NCI-H1694 (cell line): Measurements from ENCODE around the gene KIAA1958.
"Not testable (repeated sequence)": the region's sequence is repeated elsewhere in the genome, so short reads cannot be mapped to it uniquely, and the experiment has no call there.

Source experiments
- DNase-seq: peaks from one replicate; lab custom pipeline; 2025; lab: John Stamatoyannopoulos, UW

KIAA1958 gene

GRCh38 chr9:112664531-112664930, 177.9 kb downstream of the KIAA1958 start:
- DNase-seq = no peak

DNA sequence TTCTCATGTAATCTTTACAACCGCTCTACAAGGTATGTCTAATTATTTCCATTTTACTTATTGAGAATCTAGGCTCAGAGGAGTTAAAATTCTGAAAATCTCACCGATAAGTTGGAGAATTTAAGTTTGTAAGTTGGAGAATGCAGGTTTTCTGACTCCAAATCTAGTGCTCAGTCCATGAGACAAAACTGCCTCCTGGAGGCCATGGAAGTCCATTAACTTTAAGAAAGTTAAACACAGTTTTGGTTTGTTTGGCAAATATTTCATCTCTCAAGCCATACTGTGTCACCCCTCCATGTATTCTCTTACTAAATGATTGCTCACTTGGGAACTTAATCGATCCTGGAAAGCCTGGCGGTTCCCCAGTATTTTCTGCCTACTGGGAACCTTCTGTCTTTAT, 178.7 kb downstream of the KIAA1958 start:
- no peak for DNase-seq

- no peak for DNase-seq
These were observed 182.7 kb downstream of the KIAA1958 start for GRCh38 chr9:112669326-112669725.

DNA sequence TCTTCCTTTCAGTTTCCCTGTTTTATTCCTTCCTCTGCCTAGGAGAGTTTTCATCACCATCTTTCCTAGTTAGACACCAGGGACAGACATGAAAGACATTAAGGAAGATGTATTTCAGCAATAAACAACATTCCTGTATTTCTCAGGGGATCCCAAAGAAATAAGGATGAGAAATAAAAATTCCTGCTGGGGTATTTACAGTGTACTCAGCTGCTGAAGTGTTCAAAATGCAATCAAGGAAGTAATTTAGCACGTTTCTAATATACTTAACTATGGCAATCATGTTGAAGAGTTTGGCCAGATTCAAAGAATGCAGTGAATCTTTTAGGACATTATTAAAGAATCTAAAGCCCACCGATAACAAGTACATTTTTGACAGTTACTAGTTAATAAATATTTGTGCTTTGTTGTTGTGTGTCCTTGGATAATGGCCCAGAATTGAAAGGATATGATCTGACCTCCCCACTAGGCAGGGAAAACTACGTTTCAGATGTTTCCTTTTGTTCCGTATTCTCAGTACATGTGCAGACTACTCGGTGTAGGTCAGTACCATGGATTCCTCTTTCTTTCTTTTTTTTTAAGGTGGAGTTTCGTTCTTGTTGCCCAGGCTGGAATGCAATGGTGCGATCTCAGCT, 184.5 kb downstream of the KIAA1958 start:
- no peak for DNase-seq

- DNase-seq = not testable (repeated sequence)
These were observed 186.6 kb downstream of the KIAA1958 start for GRCh38 chr9:112673221-112673620.

DNA sequence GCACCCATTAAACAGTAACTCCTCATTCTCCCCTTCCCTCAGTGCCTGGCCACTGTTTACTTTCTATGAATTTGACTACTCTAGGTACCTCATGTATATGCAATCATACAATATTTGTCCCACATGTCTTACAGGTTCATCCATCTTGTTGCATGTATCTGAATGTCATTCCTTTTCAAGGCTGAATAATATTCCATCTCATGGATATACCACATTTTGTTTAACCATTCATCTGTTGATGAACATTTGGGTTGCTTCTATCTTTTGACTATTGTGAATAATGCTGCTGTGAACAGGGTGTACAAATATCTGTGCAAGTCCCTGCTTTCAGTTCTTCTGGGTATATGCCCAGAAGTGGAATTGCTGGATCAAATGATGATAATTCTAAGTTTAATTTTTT, 190.4 kb downstream of the KIAA1958 start:
- DNase-seq = no peak

DNA sequence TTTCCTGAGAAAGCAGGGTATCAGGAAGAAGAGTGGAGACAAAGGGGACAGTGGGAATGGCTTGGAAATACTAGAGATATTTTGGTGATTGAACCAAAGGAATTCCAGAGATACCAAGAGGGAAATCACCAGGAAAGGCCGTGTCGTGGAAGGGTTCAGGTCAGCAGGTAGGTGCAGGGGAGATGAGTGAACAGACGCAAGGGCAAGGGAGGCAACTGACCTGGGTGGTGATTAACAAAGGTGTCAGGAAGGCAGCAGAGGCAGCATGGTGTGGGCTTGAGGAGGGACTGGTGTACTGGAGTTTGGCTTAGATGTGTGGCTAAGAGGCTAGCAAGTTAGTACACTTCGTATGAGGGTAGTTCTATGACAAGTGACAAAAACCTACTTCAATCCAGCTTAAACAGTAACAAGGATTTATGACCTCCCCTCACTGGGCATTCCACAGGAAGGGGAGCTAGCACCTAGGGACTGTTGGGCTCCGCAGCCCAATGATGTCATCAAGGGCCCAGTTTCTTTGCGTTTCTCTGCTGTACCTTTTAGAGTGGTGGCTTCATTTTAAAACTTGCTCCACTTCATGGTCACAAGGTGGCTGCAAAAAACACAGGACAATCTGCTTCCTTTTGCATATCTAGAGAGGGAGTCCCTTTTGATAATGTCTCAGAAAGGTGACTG, 194.2 kb downstream of the KIAA1958 start:
- DNase-seq = no peak

DNA sequence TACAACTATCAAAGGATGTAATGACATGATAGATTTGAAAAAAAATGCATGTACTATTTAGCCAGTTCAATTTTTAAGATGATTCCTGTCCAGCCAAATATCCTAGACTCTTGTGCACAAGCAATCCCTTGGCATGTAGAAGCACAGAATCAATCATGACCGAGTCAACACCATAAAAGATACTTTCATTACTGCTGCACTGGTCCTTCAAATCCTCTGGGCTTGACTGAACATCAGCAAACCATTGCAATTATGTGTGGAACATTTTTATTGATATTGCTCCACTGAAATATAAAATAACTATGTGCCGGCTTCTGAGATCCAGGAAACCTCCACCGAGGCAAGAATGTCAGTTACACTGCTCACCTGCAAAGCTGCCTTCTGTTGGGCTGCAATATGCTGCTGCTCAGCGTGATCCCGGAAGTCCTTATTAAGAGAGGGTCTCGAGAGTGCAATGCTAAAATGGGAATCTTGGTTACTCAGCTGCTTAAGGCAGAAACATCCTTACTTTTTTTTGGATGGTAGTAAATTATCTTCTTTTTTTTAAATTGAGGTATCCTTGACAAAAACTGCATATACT, 202.6 kb downstream of the KIAA1958 start:
- no peak for DNase-seq

GRCh38 chr9:112694706-112695555, 208.3 kb downstream of the KIAA1958 start:
- no peak for DNase-seq

DNA sequence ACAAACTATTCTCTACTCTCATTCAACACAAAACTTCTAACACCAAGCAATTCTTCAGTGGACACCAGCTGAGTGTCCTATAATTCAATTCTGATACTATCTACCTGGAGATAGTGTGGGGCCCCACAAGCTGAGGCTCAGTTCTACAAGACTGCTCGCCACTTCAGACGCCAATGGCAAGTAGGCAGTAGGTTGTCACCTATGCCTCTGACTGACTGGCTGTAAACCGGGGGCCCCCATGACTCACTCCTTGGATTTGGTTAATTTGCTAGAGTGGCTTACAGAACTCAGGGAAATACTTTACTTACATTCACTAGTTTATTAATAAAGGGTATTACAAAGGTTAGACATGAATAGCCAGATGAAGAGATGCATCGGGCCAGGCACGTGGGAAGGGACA, 209.8 kb downstream of the KIAA1958 start:
- DNase-seq = no peak

DNA sequence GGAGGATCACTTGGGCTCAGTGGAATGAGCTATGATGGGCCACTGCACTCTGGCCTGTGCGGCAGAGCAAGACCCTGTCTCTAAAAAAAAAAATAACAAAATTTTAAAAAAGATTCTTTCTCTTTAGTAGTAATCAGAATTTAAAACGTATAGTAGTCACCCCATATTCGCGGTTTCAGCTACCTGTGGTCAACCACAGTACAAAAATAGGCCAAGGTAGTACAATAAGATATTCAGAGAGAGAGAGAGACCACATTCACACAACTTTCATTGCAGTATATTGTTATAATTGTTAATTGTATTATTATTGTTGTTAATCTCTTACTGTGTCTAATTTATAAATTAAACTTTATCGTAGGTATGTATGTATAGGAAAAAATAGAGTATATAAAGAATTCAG, 212.6 kb downstream of the KIAA1958 start:
- no peak for DNase-seq

- DNase-seq = no peak
These were observed 213.5 kb downstream of the KIAA1958 start for GRCh38 chr9:112700085-112700484.

GRCh38 chr9:112703304-112703703, 216.7 kb downstream of the KIAA1958 start:
- no peak for DNase-seq

DNA sequence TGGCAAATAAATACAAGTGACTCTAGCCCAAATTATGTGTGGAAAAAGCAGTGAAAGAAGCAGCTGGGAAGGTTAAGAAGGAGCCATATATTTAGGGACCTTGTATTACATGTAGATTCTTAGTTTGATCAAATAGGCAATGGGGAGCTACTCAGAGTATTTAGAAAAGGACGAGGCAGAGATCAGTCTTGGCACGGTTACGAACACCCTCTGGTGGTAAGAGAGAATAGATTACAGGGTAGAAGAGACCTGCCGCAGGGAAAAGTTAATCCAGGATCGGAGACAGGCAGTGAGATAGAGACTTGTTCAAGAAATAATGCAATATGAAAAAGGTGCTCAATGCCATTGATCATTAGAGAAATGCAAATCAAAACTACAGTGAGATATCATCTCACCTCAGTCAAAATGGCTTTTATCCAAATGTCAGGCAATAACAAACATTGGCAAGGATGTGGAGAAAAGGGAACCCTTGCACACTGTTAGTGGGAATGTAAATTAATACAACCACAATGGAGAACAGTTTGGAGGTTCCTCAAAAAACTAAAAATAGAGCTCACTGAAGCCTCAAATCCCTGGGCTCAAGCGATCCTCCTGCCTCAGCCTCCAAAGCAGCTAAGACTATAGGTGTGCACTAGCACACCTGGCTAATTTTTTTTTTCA, 219.3 kb downstream of the KIAA1958 start:
- DNase-seq = no peak

DNA sequence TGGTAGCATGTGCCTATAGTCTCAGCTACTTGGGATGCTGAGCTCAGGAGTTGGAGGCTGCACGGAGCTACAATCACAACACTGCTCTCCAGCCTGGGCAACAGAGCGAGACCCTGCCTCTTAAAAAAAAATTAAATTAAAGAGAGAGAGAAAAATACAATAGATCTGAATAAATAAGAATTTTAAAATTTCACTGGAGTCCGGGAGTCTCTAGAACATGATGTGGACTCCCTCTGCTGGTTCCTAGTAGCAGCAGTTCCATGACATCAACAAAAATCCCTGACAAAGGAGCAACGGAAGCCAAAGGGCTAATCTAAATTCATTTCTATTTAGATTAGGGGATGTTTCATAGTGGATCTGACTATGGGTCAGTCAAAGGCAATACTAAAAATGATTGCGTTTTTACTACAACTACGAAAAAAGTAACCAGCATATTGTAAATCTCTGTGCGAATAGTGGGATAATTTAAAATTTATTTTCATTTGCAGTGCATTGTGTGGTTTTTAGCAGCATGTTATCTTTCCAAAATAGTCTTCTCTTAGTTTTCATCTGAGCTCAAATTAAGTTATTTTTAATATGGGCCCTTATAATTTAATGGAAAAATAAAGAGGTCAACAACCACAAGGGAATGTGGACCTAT, 224.5 kb downstream of the KIAA1958 start:
- no peak for DNase-seq

DNA sequence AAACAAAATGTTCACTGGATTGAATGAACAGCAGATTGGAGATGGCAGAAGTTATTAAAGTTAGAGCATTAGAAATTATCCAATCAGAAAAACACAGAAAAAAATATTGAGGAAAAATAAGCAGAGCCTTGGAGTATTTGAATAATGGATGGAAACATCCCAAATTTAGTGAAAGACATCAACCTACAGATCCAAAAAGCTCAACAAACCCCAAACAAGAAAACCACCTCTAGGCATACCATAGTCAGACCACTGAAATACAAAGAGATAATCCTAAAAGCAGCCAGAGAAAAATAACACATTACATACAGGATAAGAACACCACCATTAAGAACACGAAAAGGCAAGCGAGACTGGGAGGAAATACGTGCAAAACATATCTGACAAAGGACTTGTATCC, 226.1 kb downstream of the KIAA1958 start:
- DNase-seq = no peak

DNA sequence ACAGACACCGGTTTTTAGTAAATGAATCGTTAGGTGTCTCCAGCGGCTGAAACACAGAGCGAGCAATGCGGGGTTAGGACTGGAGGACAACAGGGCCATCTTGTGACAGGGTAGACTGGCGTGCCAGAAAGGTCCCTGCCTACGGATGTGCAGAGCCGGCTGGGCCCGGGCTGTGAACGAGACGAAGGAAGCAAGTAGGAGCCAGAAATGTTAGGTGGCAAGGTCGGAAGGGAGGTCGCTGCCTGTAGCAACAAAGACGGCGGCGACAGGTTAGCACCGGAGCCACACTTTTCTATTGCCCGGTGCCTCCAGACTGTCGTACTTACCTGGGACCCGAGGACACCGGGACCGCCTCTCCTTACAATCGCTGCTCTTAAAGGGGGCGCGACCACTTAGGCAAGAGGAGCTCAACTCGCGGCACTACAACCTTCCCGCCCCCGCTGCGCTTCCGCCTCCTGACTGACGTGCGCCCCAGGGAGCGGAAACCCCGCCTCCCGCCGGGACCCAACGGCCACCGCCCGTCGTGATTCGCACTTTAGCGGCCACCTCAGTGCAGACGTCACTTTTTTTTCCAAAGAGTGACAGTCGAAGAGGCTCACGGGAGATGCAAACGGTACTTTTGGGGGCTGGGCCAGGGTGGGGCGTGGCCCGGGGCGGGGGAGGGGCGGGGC, 231.2 kb downstream of the KIAA1958 start, which contains the start of gene INIP:
Gene INIP (minus strand): TSS at position 457 of the 671 bp plus-strand sequence. CDS start 1,632 bp downstream, outside the sequence.
- peak; percentile 90 for DNase-seq
